Measurements from ENCODE around the gene CES4A.
"Not testable (repeated sequence)": the region's sequence is repeated elsewhere in the genome, so short reads cannot be mapped to it uniquely, and the experiment has no call there.

Gene CES4A

GRCh38 chr16:67024384-67025209 lies 36.2 kb downstream of the CES4A start:
- no peak for DNase-seq

- no peak for DNase-seq
Observed at GRCh38 chr16:67025210-67025550, 36.8 kb downstream of the CES4A start.

GRCh38 chr16:67026570-67026969 lies 38.2 kb downstream of the CES4A start:
- DNase-seq: no peak

GRCh38 chr16:67027046-67027445 lies 38.7 kb downstream of the CES4A start:
- DNase-seq: no peak

- no peak for DNase-seq
Observed at GRCh38 chr16:67028167-67028695, 39.8 kb downstream of the CES4A start.

GRCh38 chr16:67028696-67029253 lies 40.4 kb downstream of the CES4A start, which contains the start of gene CBFB:
Gene CBFB, plus strand, starts transcription at chr16:67029149. Its CDS starts 259 bp downstream, at chr16:67029408.
- DNase-seq: peak; percentile 58

GRCh38 chr16:67029254-67030096 lies 41.1 kb downstream of the CES4A start:
- no peak for DNase-seq

GRCh38 chr16:67030221-67030962 lies 42.0 kb downstream of the CES4A start:
- no peak for DNase-seq

GRCh38 chr16:67034487-67034886 lies 46.1 kb downstream of the CES4A start:
- DNase-seq: no peak

- DNase-seq: no peak
Observed at GRCh38 chr16:67035364-67035763, 47.0 kb downstream of the CES4A start.

GRCh38 chr16:67036323-67036741 lies 47.9 kb downstream of the CES4A start:
- no peak for DNase-seq

GRCh38 chr16:67039260-67040020 lies 51.1 kb downstream of the CES4A start:
- no peak for DNase-seq

- DNase-seq: no peak
Observed at GRCh38 chr16:67040166-67040565, 51.8 kb downstream of the CES4A start.

- DNase-seq: no peak
Observed at GRCh38 chr16:67040906-67041305, 52.5 kb downstream of the CES4A start.

GRCh38 chr16:67041520-67041919 lies 53.1 kb downstream of the CES4A start:
- DNase-seq: not testable (repeated sequence)

GRCh38 chr16:67043420-67043819 lies 55.0 kb downstream of the CES4A start:
- DNase-seq: no peak

- no peak for DNase-seq
Observed at GRCh38 chr16:67050796-67051195, 62.4 kb downstream of the CES4A start.

- no peak for DNase-seq
Observed at GRCh38 chr16:67052399-67052798, 64.0 kb downstream of the CES4A start.

- DNase-seq: no peak
Observed at GRCh38 chr16:67053767-67054334, 65.5 kb downstream of the CES4A start.

GRCh38 chr16:67054901-67055300 lies 66.5 kb downstream of the CES4A start:
- no peak for DNase-seq

- DNase-seq: no peak
Observed at GRCh38 chr16:67055712-67056487, 67.5 kb downstream of the CES4A start.
